ENCODE data around the gene C11orf58. TPM values are rescaled to one million over a fixed set of nuclear protein-coding genes. Genes with fewer than 3 reads are reported as not detected.

Gene C11orf58
- total RNA-seq, 1 experiment from 2014 or later: 164 TPM

- DNase-seq (ENCODE audit: low read depth): no peak
Measured at GRCh38 chr11:16767957-16768356, 29.5 kb downstream of the C11orf58 start.

- DNase-seq (ENCODE audit: low read depth): no peak
Measured at GRCh38 chr11:16769386-16769785, 30.9 kb downstream of the C11orf58 start.

GRCh38 chr11:16770016-16770415 lies 31.6 kb downstream of the C11orf58 start:
- no peak for DNase-seq (ENCODE audit: low read depth)

- DNase-seq (ENCODE audit: low read depth): no peak
Measured at GRCh38 chr11:16771350-16772140, 33.1 kb downstream of the C11orf58 start.

- no peak for DNase-seq (ENCODE audit: low read depth)
Measured at GRCh38 chr11:16772141-16772512, 33.7 kb downstream of the C11orf58 start.

GRCh38 chr11:16773981-16774935 lies 35.8 kb downstream of the C11orf58 start:
- no peak for DNase-seq (ENCODE audit: low read depth)

GRCh38 chr11:16774936-16775613 lies 36.6 kb downstream of the C11orf58 start:
- no peak for DNase-seq (ENCODE audit: low read depth)

GRCh38 chr11:16775614-16776283 lies 37.3 kb downstream of the C11orf58 start:
- DNase-seq (ENCODE audit: low read depth): no peak

GRCh38 chr11:16776711-16777612 lies 38.5 kb downstream of the C11orf58 start:
- no peak for DNase-seq (ENCODE audit: low read depth)

GRCh38 chr11:16777613-16777975 lies 39.1 kb downstream of the C11orf58 start:
- no peak for DNase-seq (ENCODE audit: low read depth)

GRCh38 chr11:16778286-16778685 lies 39.8 kb downstream of the C11orf58 start:
- no peak for DNase-seq (ENCODE audit: low read depth)

- no peak for DNase-seq (ENCODE audit: low read depth)
Measured at GRCh38 chr11:16778876-16779275, 40.4 kb downstream of the C11orf58 start.

- DNase-seq (ENCODE audit: low read depth): no peak
Measured at GRCh38 chr11:16779436-16779835, 41.0 kb downstream of the C11orf58 start.

- no peak for DNase-seq (ENCODE audit: low read depth)
Measured at GRCh38 chr11:16780146-16780545, 41.7 kb downstream of the C11orf58 start.

- DNase-seq (ENCODE audit: low read depth): no peak
Measured at GRCh38 chr11:16780698-16781550, 42.5 kb downstream of the C11orf58 start.

- no peak for DNase-seq (ENCODE audit: low read depth)
Measured at GRCh38 chr11:16781936-16782919, 43.8 kb downstream of the C11orf58 start.

- no peak for DNase-seq (ENCODE audit: low read depth)
Measured at GRCh38 chr11:16783321-16783801, 44.9 kb downstream of the C11orf58 start.

- DNase-seq (ENCODE audit: low read depth): no peak
Measured at GRCh38 chr11:16784097-16784496, 45.6 kb downstream of the C11orf58 start.
